HG02884 (cell line): ENCODE data around the gene PCBP3.
"Not testable (repeated sequence)": the region's sequence is repeated elsewhere in the genome, so short reads cannot be mapped to it uniquely, and the experiment has no call there.

Experiments used
- ATAC-seq: cut with Tn5 transposase; IDR thresholded peaks from one replicate; pipeline ENCODE4 v1.9.1; 2021; ENCODE audit warnings: mild to moderate bottlenecking, moderate library complexity; ENCODE audit not compliant: unreplicated experiment

Gene PCBP3

DNA sequence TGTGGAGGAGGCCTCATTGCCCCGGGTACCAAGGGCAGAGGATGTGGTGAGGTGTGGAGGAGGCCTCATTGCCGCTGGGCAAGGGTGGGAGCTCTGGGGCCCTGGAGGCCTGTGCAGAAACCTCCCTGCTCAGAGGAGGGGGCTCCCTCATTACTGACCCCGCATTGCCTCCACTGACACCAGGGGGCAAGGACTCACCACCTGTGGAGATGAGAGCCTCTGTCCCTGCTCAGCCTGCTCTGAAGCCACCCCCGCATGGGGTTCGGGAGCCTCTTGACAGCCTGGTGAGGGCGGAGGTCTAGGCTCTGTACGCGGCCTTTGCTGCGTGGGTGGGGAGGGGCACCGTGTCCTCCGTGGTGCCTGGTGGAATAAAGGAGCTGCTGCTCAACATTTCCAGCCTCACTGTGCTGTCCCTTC, 243.1 kb downstream of the PCBP3 start:
- no peak for ATAC-seq

DNA sequence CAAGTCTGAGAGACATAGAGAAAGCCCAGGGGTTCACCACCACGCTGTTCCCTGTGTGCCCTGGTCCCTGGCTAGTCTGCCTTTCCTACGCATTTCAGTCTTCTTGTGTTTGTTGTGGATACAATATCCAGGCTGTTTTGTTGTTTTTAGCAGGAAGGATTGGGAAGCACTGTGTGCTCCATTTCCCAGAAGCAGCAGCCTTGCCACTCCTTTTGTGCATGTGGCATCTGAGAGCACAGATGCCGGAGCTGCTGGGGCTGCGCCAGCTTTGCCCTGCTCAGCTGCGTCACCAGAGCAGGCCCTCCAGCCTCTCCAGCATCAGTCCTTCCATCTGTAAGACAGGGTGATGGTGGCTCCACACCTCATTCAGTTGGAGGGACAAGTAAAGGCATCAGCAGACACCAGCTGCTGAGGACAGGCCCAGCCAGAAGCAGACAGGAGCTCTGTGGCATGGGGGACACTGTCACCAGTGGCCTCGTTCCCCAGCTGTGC, 243.6 kb downstream of the PCBP3 start:
- no peak for ATAC-seq

DNA sequence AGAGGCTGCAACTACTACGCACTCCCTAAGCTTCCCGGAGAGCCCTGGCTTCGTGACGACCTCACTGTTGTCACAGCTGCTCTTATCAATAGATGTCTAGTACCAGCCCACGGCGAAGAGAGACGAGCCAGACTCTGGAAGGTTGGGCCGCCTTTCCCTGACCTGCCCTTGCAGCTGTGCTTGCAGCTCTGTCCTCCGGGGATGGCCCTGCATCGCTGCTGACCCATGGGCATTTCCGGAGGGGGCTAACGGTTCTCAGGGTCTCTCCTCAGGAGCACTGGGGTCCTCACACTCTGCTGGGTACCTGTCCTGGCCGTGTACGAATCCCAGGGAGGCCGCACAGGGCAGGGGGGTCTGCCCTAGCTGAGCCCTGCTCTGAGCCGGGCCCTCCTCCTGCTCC, 244.3 kb downstream of the PCBP3 start:
- no peak for ATAC-seq

DNA sequence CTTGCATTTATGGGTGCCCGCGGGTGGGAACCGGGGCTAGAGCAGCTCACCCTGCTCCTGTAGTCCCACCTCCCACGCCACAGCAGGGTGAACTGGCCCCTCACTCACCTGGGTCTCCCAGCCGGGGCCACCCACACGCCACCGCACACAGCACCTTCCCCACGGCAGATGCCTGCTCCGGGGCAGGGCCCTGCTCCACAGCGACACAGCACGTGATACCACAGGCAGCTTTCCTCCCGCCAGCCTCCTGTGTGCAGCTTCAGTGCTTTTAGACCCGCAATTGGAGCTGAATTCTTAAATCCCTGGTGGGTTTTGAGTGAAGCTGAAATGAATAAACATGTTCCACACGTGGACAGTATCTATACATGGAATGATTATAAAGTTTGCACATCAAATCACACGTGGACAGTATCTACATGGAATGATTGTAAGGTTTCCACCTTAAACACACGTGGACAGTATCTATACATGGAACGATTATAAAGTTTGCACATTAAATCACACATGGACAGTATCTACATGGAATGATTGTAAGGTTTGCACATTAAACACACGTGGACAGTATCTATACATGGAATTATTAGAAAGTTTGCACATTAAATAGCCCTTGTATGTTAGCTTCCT, 245.0 kb downstream of the PCBP3 start:
- ATAC-seq = no peak

DNA sequence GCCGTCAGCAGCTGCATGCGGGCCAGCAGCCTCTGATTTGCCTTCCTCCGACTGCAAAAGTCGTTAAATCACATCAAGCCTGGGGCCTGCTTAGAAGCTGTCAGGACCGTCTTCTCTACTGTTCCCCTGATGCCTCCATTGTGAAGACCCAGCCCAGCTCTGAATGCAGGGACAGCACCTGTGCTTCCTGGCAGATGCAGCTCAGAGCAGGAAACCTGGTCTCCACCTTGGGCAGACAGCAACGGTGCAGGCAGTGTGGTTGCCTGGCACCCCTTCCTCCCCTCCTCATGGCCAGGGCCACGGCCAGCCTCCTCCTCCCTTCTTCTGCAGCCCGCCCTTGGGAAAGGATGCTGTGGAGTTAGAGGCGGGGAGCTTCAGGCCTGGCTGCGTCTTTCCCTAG, 245.7 kb downstream of the PCBP3 start:
- ATAC-seq = no peak

DNA sequence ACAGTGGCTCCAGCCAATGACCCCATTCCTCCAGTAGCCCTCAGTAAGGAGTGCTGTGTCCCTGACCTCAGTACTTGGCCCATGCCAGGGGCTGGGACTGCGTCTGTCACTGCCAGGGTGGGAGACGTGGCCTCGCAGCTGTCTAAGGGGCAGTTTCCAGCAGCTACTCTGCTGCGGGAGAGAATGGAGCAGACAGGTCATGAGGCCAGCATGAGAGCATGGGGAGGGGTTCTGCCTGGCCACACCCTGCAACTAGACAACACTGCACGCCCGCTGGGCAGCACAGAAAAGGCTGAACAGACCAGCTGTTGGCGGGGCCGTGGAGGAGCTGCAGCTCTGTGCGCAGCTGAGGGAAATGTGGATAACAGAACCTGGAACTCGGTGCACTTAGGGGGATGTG, 246.4 kb downstream of the PCBP3 start:
- no peak for ATAC-seq

DNA sequence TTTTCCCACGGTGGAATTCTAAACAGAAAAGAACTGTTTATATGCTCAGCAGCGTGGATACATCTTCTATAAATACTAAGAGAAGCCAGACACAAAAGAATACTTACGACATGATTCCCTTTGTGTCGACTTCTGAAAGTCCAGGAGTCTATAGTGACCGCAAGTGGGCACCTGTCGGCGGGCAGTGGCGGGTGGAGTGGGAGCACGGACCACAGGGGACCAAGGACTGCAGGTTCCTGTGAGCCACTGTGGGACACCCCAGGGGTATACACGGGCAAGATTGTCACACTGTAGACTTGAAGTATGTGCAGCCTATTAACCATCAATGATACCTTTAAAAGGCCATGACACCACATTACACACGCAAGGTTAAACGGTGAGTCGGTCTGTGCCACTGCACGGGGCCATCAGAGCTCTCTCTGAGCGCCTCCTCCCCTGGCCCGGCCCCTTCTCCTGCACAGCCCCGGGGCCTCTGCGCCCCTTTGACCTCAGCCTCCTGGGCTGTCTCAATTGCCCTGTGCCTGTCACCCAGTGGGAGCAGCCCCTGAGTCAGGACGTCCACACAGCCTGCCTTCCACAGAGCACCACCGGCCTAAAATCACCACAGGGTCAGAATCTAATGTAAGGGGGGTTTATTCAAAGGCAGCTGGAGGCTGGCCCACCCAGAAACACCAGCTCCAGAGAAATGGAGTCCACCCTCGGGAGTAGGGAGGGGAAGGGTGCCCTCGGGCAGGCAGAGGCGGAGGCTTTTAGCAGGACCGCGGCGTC, 248.0 kb downstream of the PCBP3 start:
- no peak for ATAC-seq

DNA sequence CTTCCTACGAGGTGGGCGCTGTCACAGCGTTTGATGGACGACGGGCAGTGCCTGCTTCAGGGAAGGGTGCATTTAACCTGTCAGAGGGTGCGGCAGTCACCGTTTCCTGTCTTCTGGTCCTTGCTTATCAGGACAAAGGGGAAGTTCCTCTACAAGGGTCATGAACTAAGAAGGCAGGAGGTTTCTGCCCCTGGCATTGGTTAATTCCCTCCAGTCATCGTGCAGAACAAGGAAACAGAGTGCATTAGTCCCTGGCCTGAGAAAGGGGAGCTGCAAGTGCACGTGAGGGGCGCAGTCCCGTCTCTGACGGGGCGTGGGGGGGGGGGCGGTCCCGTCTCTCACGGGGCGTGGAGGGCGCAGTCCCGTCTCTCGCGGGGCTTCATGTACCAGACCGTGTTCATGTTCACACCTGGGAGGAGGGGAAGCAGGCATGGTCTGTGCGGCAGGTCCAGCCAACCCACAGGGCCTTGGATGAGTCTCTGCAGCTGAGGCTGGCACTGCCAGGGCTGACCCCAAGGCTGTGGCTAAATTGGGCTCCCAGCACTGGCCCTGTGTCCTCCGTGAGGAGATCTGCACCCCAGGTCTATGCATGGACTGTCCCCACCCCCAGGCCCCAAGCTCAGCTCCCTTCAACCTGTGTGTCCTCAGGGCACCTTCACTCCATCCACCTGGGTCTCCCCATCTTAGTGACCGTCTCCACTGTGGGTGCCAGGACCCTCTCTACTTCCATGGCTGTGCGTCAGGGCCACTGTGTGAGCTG, 248.8 kb downstream of the PCBP3 start:
- no peak for ATAC-seq

DNA sequence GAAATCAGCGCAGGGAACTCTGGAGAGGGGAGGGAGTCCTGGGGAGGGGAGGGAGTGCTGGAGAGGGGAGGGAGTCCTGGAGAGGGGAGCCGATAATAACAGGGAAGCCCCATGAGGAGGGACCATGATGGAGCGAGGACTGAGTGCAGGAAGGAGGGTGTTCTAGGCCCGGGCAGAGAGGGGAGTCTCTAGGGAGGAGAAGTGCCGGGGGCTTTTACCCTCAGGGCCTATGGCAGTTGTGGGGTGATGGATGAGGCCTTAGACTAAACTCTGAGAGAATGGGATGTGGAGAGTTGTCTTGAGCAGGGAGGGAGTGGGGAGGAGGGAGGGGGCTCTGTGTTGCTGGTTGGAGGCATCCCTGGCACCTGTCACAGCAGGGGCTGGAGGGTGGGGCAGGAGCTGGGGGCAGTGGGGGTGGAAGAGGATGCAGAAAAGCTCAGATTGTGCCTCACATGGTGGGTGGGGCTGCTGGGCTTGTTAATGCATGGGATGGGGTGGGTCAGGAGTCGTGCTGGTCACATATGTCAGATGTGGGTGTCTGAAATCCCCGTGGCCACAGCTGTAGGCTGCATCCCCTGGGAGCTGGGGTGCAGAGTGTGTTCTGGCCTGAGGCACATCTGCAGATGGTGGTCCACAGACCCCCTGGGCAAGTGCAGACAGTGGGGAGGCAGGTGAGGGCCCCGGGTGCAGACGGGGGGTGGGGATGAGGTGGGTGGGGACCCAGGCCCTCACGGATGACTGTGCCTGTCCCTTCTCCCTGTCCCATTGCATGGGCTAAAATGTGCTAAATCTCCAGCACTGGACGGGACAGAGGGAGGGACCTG, 249.6 kb downstream of the PCBP3 start:
- no peak for ATAC-seq

DNA sequence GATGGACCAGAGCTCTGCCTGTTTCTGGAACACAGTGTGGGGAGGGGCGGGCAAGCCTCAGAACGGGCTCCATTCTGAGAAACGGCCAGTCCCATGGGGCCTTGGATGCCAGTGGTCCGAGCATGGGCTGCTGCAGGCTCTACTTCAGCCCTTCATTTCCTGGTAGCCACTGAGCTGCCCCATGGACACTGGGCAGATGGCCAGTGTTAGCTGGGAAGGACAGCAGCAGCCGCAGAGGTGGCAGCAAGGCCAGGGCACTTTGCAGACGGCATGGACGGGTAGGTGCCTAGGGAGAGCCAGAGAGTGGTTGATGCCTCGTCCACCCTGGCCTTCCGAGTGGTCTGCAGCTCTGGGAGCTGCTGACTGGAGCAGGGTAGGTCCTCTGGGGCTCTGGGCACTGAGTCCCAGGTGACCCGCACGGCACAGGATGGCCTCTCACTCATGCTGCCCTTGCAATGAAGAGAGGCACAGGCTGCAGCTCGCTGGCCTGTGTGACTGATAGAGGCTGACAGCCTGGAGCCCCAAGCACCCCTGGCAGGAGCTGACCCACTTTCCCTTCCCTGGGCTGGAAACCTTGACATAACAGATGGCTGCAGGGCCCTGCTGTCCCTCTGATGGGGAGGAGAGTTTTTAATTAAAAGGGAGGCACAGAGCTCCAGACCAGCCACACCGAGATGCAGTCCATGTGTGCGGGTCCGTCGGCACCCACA, 250.4 kb downstream of the PCBP3 start:
- no peak for ATAC-seq

DNA sequence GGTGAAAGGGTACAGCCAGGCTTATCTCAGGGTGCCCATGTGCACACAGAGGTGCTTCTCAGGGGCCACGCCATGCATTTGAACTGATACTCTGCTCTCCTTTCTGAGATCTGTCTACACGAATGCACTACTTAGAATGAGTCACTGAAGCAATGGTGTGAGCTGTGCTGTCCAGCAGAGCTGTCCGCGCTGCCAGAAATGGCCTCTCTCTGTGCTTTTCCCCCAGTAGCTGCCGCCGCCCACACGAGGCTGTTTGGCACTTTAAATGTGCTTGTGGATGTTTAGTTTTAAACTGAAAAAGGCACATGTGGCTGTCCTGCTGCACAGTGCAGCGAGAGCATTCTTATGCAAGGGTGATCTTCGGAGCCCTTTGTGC, 250.9 kb downstream of the PCBP3 start:
- ATAC-seq = no peak

DNA sequence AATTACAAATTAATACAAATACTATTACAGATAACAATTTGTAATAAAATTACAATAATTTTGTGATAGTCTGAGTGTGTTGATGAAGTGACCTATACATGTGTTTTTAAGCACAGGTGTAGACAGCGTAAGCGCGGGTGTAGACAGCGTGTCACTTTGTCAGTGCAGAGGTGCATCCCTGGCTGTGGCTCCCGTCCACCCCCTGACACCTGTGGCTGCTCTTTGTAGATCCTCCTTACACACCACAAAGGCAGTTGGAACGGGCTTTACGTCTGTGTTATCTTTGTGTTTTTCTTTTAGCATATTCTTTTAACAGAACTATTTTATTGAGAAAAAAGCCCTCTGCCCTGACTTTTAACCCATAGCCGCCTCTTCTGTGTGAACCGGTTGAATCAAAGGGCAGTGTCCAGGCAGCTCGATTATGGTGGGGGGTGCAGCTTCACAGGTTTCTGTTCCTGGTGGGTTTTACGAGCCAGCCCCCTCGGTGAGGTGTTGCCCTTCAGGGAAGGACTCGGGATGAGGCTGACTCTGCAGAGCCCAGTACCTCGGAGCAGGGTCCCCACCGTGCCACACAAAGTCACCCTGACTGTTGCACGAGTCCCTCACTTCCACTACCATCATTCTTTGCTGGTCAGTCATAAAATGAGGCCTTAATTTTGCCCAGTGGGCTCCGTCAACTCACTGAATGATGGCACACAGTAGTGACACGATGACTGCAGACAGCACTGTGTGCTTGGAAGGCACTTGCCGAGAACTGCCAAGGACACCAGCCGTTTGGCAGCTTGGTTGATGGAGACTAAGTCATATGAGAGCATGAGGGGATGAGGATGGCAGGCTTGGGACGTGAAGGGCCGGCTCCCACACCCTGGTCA, 251.6 kb downstream of the PCBP3 start:
- ATAC-seq = no peak

DNA sequence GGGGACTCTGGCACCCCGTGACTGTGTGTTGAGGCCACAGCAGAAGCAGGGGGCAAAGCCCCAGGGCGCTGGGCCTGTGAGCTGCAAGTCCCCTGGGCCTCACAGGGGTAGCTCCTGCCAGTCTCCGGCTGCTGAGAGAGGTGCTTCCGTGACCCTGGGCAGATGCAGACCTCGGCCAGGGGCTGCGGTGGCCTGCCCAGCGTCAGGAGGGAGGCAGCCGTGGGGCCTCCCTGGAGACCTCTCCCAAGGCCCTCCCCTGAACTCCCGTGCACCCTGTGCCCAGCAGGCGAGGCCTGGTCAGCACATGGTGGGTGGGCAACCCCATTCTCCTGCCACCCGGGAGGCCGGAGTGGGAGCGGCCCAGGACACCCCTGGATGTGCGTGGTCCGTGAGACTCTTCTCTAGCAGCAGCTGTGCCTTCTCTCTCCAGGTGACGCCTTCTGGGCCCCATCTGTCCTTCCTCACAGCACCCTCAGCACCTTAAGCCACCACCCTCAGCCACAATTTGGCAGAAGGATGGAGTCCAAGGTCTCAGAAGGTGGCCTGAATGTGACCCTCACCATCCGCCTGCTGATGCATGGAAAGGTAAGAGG, 252.3 kb downstream of the PCBP3 start:
- no peak for ATAC-seq

DNA sequence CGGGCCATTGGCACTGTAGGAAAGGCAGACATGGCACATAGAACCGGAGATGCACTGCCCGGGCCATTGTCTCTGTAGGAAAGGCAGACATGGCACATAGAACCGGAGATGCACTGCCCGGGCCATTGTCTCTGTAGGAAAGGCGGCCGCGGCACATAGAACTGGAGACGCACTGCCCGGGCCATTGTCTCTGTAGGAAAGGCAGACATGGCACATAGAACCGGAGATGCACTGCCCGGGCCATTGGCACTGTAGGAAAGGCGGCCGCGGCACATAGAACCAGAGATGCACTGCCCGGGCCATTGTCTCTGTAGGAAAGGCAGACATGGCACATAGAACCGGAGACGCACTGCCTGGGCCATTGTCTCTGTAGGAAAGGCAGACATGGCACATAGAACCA, 252.9 kb downstream of the PCBP3 start:
- not testable (repeated sequence) for ATAC-seq

DNA sequence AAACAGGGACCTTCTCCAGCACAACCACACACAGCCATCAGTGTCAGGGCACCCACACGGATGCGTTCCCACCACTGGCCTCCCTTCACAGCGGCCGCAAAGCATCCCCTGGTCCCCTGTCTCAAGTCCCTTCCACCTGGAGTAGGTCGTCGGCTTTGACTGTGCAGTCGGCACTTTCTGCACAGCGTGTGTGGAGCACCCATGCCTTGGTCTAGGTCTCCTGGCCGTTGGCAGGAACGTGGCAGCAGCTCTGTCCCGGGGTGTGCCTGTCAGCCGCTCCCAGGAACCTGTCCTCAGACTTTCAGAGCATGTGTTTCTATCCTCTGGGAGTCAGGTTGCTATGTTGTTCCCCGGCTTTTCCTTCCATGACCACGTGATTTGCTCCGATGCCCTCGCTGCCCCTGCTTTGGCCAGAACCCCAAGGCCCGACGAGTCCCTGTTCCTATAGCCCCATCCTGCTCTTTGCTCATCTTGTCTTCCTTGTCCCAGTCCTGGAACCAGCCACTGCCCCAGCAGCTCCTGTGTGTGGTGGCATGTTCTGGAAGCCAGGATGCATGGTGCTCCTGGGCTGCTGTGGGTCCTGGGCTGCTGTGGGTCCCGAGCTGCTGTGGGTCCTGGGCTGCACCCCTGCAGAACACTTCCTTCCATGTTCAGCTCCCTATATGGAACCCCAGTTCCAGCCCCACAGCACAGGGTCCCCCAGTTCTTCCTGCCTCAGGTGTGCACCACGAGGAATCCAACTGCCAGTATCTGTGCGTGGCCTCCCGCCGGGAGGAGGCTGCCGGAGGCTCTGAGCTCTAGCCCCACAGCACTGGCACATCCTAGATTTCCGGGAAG, 253.9 kb downstream of the PCBP3 start:
- ATAC-seq = no peak

DNA sequence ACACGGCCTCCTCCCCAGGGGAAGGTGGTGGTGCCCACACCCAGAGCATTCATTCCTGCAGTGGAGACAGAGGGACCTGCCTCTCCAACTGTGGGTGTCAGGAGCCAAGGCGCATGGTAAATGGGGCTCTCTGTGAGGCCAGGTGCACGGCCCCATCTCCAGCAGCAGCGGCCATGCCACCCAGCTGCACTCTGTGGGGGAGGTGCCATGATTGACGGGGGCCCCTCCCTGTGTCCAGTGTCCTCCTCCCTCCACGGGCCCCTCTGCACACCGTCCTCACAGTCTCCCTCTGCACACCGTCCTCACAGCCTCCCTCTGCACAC, 254.5 kb downstream of the PCBP3 start:
- ATAC-seq = no peak

DNA sequence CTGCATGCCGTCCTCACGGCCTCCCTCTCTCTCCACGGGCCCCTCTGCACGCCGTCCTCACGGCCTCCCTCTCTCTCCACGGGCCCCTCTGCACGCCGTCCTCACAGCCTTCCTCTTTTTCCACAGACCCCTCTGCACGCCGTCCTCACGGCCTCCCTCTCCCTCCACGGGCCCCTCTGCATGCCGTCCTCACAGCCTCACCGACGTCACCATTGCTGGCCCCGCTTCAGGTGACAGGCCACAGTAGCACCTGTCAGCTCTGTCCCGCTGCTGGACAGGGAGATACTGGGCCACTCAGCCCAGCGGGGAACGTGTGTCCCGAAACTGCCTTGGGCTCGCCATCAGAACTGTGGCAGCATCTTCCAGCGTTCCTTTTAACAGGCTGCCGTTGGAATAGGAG, 255.3 kb downstream of the PCBP3 start:
- no peak for ATAC-seq

DNA sequence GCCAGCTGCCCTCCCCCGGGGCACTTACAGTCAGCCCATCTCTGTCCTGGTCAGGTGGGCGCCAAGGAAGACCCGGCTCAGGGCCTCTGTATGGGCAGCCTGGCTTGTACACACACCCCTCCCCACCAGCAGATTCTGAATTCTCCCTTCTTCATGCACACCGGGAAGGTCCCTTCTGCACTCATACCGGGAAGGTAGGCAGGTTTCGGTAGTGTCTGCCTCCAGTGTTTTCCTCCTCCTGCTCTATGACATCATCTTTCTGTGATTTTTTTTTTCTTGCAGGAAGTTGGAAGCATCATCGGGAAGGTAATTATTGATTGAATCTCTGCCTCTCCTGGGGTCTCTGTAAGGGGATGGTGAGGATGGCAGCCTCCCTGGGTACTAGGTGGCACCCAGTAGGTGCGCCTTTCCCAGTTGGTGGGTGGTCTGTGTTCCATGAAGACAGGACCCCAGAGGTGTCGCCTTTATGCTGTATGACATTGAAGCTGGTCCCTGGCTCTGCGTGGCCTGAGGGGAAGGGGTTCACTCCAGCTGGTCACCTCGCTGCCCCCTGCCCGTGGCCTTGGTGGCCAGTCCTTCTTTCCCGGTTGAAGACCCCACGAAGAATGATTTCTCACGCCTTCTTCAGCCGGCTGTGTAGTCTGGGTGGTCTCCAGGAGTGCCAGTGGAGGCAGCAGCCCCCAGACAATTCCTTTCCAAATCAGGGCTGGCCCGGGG, 255.9 kb downstream of the PCBP3 start:
- no peak for ATAC-seq
